ENCODE data around the gene NR1D2.

DNA sequence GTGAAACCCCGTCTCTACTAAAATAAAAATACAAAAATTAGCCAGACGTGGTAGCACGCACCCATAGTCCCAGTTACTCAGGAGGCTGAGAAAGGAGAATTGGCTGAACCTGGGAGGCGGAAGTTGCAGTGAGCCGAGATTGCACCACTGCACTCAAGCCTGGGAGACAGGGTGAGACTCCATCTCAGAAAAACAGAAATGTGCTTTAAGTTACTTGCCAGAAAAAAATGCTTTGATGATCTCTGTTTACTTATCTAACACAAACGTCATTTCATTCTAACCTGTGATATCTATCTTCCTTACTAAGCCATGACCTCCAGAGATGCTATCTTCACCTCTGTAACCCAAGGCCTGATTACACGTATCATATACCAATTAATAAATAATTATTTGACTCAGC, 35.7 kb upstream of the NR1D2 start:
- TF ChIP-seq POLR2AphosphoS5 (IDR thresholded peaks at IDR 0.05) (no peak), CTCF (IDR thresholded peaks at IDR 0.05) (no peak)

All from gastroesophageal sphincter (tissue), 3 donors.